Measurements from ENCODE around the gene RPUSD3. TPM values are rescaled to one million over a fixed set of nuclear protein-coding genes. Genes with fewer than 3 reads are reported as not detected.
"Not testable (repeated sequence)": the region's sequence is repeated elsewhere in the genome, so short reads cannot be mapped to it uniquely, and the experiment has no call there.

Gene RPUSD3
- total RNA-seq, 4 donors from 2014 or later, result 33.0 to 48.1 (median 45.0) TPM

DNA sequence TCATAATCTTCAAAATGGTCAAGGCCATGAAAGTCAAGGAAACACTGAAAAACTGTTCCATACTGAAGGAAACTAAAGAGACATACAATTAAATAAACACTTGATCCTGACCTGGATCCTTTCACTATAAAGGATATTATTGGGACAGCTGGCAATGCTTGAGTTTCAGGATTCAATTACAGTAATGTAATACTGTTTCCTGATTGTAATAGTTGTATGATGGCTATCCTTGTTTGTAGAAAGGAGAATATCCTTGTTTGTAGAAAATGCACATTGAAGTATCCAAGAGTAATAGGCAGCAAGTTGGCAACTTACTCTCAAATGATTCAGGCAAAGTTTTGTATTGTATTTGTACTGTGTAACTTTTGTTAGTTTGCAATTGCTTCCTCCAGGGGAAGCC, 31.6 kb upstream of the RPUSD3 start:
- Histone ChIP-seq H3K4me3 (no peak overlapping the region), H3K4me1 (no peaks in the 10 kb centered on the region), H3K9me3 (no peaks in the 10 kb centered on the region), H3K27me3 (no peaks in the 10 kb centered on the region), H3K36me3 (no peaks in the 10 kb centered on the region), H3K27ac (replicated peaks in 1 of 4) (no peak overlapping the region)
- intact Hi-C loops (cut with DNase I), result no loop called here
- TF ChIP-seq, protein P1, sequence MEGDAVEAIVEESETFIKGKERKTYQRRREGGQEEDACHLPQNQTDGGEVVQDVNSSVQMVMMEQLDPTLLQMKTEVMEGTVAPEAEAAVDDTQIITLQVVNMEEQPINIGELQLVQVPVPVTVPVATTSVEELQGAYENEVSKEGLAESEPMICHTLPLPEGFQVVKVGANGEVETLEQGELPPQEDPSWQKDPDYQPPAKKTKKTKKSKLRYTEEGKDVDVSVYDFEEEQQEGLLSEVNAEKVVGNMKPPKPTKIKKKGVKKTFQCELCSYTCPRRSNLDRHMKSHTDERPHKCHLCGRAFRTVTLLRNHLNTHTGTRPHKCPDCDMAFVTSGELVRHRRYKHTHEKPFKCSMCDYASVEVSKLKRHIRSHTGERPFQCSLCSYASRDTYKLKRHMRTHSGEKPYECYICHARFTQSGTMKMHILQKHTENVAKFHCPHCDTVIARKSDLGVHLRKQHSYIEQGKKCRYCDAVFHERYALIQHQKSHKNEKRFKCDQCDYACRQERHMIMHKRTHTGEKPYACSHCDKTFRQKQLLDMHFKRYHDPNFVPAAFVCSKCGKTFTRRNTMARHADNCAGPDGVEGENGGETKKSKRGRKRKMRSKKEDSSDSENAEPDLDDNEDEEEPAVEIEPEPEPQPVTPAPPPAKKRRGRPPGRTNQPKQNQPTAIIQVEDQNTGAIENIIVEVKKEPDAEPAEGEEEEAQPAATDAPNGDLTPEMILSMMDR (IDR thresholded peaks at IDR 0.05), result no peak
- TF ChIP-seq EP300 (IDR thresholded peaks at IDR 0.05), result no peak
- TF ChIP-seq POLR2A (IDR thresholded peaks at IDR 0.05; ENCODE audit: low read depth), result no peak
- DNase-seq (ENCODE audit: extremely low spot score), result no peak

DNA sequence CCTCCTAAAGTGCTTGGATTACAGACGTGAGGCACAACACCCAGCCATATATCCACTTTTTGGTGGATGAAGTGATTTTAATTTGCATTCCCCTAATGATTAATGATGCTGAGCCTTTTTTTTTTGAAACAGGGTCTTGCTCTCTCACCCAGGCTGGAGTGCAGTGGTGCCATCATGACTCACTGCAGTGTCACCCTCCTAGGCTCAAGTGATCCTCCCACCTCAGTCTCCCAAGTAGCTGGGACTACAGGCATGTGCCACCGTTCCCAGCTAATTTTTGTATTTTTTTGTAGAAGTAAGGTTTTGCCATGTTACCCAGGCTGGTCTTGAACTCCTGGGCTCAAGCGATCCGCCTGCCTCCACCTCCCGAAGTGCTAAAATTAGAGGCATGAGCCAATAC, 28.3 kb upstream of the RPUSD3 start:
- WGBS, result 95% methylated on average over 5 of the region's 5 CpGs
- H3K27me3 ChIP-seq; intact Hi-C loops (cut with DNase I): not testable (repeated sequence)

DNA sequence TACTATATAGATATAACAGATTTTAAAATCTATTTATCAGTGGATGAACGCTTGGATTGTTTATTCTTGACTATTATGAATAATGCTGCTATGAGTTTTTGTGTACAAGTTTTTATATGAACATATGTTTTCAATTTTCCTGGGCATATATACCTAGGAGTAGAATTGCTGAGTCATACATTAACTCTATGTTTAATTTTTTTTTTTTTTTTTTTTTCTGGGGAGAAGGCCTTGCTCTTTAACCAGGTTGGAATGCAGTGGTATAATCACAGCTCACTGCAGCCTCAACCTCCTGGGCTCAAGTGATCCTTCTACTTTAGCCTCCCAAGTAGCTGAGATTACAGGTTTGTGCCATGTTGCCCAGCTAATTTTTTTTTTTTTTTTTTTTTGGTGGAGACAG, 27.2 kb upstream of the RPUSD3 start:
- WGBS, result 76% methylated on average over 1 of the region's 1 CpG
- intact Hi-C loops (cut with DNase I), result no loop called here
- TF ChIP-seq POLR2A (IDR thresholded peaks at IDR 0.05; ENCODE audit: low read depth) (no peak), EP300 (IDR thresholded peaks at IDR 0.05) (no peak), POLR2AphosphoS5 (IDR thresholded peaks at IDR 0.05) (no peak)
- TF ChIP-seq, protein P1 (IDR thresholded peaks at IDR 0.05), result no peak
- no peak overlapping the region for H3K27ac ChIP-seq (replicated peaks in 1 of 4)
- no peaks in the 10 kb centered on the region for H3K36me3 ChIP-seq
- H3K4me3 ChIP-seq, result no peak overlapping the region
- peaks cover 0 to 14% (median 11%) of the 10 kb centered on the region in 4 donors for H3K4me1 ChIP-seq
- no peaks in the 10 kb centered on the region for H3K9me3 ChIP-seq
- DNase-seq (ENCODE audit: extremely low spot score), result no peak
- no peaks in the 10 kb centered on the region for H3K27me3 ChIP-seq

More for the DNA sequence above, 28.3 kb upstream of the RPUSD3 start:
- not testable (repeated sequence) for H3K4me3 ChIP-seq; H3K36me3 ChIP-seq; H3K9me3 ChIP-seq; DNase-seq (ENCODE audit: extremely low spot score); H3K4me1 ChIP-seq; H3K27ac ChIP-seq (replicated peaks in 1 of 4)

DNA sequence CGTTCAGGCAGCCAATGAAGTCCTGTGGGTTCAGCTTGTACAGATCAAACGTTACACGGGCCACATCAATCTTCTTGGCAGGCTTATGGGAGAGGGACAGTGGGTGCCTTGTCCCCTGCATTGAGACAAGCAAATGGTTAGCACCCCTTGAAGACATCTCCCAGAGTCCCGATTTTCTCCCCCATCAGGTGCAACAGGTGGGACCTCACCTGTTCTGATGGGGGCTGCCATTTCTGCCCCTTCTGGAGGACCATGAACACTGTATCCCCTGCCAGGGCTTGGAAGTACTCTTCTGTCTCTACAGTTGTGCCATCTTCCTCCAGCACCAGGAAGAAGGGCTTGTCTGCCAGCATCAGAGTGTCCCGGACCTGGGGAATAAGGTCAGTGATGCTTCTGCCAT, 26.1 kb upstream of the RPUSD3 start:
- Histone ChIP-seq H3K9me3 (no peaks in the 10 kb centered on the region), H3K4me1 (peaks cover 4 to 24% (median 22%) of the 10 kb centered on the region in 4 donors), H3K27me3 (no peaks in the 10 kb centered on the region), H3K4me3 (no peak overlapping the region), H3K27ac (replicated peaks in 1 of 4) (no peak overlapping the region), H3K36me3 (no peaks in the 10 kb centered on the region)
- intact Hi-C loops (cut with DNase I), result no loop called here
- TF ChIP-seq POLR2A (IDR thresholded peaks at IDR 0.05; ENCODE audit: low read depth) (no peak), POLR2AphosphoS5 (IDR thresholded peaks at IDR 0.05) (no peak), EP300 (IDR thresholded peaks at IDR 0.05) (no peak)
- TF ChIP-seq, protein P1 (IDR thresholded peaks at IDR 0.05), result no peak
- DNase-seq (ENCODE audit: extremely low spot score), result no peak
- WGBS, result 73% methylated on average over 5 of the region's 5 CpGs

DNA sequence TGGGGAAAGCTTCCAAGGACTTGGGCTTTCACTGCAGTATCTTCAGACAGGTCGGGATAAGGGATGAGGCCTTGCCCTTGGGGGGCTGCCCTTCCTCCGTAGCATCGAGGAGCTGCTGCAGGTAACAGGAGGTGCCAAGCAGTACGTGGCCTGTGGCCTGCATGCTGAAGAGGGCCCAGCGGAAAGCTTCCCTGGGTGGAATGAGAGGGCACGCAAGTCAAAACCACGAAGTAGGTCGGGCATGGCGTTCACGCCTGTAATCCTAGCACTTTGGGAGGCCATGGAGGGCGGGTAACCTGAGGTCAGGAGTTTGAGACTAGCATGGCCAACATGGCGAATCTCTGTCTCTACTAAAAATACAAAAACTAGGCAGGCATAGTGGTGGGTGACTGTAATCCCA, 23.3 kb upstream of the RPUSD3 start:
- WGBS, result 96% methylated on average over 12 of the region's 12 CpGs
- no peak for DNase-seq (ENCODE audit: extremely low spot score)
- intact Hi-C loops (cut with DNase I), result no loop called here

More for the DNA sequence above, 23.3 kb upstream of the RPUSD3 start:
- Histone ChIP-seq H3K27ac (replicated peaks in 1 of 4) (peak overlapping the region; percentile 80 to 87 (median 86)), H3K4me3 (no peak overlapping the region), H3K36me3 (no peaks in the 10 kb centered on the region), H3K4me1 (peaks cover 19 to 52% (median 50%) of the 10 kb centered on the region in 4 donors), H3K9me3 (no peaks in the 10 kb centered on the region), H3K27me3 (no peaks in the 10 kb centered on the region)
- TF ChIP-seq, protein P1 (IDR thresholded peaks at IDR 0.05), result no peak
- TF ChIP-seq POLR2AphosphoS5 (IDR thresholded peaks at IDR 0.05) (no peak), EP300 (IDR thresholded peaks at IDR 0.05) (no peak), POLR2A (IDR thresholded peaks at IDR 0.05; ENCODE audit: low read depth) (no peak)
